HG03097 (cell line): ENCODE data around the gene USP5.
"Not testable (repeated sequence)": the region's sequence is repeated elsewhere in the genome, so short reads cannot be mapped to it uniquely, and the experiment has no call there.

Experiments
- ATAC-seq: cut with Tn5 transposase; IDR thresholded peaks from one replicate; pipeline ENCODE4 v1.9.1; 2021; ENCODE audit not compliant: unreplicated experiment, low FRiP score

The USP5 gene

DNA sequence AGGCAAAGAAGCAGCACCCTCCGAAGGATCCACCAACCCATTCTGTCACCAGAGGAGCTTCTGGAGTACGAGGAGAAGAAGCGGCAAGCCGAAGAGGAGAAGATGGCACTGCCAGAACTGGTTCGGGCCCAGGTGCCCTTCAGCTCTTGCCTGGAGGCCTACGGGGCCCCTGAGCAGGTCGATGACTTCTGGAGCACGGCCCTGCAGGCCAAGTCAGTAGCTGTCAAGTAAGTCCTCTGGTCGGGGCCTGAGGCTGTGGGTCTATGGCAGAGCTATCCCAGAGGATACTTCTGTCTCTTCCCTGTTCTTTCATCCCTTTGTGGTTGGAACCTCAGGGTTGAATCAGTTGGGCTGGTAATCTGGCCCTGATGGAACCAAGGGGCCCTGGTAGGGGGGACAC is 9.4 kb downstream of the USP5 start:
- ATAC-seq, result no peak

DNA sequence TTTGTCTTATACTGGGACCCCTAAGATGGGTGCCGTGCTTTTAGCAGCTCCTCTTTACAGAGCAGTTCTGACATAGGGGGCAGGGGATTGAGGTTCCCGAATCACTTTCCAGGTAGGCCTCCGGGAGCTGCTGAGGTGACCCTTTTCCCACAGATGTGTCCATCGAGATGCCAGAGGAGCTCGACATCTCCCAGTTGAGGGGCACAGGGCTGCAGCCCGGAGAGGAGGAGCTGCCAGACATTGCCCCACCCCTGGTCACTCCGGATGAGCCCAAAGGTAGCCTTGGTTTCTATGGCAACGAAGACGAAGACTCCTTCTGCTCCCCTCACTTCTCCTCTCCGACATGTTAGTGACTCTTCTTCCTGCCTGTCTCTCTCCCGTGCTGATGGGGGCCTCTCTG is 11.1 kb downstream of the USP5 start:
- no peak for ATAC-seq

DNA sequence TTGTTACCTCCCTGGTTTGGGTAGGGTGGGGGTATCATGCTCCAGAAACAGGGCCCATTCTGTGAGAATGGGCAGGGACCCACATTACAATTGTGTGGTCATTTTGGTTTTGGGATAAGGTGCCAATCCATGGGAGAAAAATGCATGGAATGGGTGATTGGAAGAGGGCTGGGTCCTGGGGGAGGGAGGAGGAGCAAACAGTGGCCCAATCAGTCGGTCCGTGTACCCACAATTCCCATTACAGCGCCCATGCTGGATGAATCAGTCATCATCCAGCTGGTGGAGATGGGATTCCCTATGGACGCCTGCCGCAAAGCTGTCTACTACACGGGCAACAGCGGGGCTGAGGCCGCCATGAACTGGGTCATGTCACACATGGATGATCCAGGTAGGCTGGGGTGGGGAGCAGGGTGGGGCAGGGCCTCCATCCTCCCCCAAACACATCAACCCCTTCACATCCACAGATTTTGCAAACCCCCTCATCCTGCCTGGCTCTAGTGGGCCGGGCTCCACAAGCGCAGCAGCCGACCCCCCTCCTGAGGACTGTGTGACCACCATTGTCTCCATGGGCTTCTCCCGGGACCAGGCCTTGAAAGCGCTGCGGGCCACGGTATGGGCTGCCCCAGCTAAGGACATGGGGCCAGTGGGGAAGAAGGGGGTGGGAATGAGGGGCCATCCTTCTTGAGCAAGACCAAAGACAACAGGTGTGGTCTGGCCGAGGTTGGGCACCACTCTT is 11.8 kb downstream of the USP5 start:
- ATAC-seq, result no peak

DNA sequence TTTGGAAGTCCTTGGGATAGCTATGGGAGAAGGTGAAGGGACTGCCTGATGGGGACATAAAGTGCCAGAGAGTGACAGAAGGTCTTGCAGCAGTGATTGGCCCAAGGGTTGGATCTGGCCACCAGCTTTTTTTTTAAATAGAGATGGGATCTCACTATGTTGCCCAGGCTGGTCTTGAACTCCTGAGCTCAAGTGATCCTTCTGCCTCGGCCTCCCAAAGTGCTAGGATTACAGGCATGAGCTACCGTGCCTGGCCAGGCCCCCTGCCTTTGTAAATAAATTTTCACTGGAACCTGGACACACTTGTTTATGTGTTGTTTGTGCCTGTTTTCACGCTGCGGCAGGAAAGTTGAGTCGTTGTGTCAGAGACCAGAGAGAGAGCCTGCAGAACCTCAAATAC is 13.4 kb downstream of the USP5 start:
- ATAC-seq, result not testable (repeated sequence)

DNA sequence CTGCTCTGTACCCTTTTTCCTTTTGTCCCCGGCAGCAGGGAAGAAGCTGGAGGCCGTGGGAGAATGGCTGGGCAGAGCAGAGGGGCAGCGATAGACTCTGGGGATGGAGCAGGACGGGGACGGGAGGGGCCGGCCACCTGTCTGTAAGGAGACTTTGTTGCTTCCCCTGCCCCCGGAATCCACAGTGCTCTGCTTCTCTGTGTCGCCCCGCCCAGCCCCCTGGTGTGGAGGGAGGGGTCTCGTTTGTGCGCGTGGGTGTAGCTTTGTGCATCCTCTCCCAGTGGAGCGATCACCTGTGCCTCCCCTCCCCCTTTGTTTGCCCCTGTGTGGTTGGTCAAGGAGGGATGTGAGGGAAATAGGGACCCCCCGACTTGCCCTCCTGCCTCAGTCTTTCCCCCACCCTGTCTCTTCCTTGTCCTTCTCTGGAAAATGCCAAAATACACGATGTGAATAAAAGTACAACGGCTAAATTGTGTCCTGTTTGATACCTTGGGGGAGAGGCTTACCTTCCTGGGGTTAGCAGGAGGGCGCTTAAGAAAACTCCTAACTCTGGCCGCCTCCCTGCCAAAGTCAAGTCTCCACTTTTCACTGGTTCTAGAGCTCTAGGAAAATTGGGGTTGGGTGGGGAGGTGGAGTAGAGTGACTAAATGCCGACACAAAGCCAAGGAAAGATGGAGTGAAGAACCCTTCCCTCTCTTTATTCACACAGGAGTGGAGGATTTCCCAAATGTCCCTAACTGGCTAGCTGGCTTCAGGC is 14.4 kb downstream of the USP5 start:
- no peak for ATAC-seq

DNA sequence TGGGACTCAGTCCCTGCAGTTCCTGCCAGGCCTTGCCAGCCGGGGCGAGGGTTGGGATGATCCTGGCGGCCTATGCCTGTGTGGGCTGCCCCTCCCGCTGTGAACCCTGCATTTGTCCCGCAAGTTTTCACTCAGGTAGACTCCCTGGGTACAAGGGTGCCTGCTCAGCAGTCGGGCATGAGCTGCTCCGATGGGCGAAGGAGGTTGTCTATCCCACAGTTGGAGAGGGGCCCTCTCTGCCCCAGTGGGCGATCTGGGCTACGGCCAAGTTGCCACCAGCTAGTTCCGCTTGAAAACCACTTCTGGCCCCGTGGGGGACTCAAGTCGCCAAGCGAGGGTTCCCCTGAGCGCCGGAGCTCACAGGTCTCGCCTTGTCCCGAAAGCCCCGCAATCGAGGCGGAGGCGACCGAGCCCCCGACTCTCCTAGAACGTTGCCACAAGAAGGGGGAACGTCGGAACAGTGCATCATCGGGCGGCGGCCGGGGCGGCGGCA is 15.0 kb downstream of the USP5 start:
- peak; percentile 1 for ATAC-seq

DNA sequence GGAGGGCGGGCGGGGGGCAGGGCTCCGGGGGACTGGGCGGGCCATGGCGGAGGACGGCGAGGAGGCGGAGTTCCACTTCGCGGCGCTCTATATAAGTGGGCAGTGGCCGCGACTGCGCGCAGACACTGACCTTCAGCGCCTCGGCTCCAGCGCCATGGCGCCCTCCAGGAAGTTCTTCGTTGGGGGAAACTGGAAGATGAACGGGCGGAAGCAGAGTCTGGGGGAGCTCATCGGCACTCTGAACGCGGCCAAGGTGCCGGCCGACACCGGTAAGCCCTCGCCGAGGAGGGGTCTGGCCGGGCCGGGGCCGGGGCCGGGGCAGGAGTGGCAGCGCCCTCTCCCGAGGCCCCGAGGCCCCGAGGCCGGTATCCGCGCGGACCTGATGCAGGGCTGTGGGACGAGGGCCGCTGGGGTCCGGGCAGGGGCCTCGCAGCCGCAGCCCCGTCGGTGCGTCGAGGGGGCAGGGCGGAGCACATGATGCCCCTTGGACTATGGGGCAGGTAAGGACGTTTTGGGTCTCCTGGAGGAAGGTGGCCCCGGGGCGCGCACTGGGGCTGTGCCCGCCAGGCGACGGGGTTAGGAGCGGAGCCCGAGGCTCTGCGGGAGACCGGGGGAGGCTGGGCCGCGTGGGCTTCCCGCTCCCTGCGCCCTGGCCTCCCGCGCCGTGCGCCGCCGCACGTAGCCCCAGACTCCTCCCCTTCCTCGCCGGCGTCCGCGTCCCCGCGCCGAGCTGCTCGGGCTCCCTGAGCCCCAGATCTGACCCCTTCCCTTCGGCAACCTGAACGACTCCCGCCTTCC is 15.7 kb downstream of the USP5 start, which contains the start of gene TPI1:
TPI1 (plus strand) TSS at position 119 of the 798 bp plus-strand sequence; CDS start at position 155, 36 bp downstream.
- ATAC-seq, result peak; percentile 54

DNA sequence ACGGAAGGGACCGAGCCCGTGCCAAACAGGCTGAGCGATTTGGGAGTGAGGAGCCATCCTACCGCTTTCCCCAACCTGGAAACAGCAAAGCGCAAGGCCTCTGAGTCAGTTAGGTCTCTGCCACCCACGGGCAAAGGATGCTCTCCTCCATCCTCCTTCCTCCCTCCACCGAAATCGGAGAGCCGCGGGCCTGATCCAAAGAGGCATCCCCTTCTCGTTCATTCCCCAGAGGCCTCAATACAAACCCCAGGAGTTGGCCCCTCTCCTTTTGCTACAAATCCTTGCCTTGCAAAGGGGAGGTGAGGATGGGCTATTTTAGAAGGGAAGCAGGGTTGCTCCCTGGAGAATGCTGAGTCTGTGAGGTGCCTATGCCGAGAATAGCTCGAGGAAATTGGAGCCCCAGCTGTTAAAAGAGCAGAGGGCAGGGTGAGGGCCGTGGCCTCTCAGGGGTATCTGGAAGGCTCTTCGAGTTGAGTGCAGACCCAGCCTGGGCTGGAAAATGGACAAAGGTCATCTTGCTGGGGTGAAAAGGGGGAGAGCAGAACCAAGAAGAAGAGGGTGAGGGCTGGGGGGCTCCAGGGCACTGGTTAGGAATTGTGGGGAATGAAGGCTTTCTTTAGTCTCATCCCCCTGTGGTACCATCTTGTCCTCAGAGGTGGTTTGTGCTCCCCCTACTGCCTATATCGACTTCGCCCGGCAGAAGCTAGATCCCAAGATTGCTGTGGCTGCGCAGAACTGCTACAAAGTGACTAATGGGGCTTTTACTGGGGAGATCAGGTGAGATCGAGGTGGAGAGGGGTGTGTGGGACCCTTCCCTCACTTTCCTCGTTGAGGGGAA is 16.5 kb downstream of the USP5 start:
- no peak for ATAC-seq

DNA sequence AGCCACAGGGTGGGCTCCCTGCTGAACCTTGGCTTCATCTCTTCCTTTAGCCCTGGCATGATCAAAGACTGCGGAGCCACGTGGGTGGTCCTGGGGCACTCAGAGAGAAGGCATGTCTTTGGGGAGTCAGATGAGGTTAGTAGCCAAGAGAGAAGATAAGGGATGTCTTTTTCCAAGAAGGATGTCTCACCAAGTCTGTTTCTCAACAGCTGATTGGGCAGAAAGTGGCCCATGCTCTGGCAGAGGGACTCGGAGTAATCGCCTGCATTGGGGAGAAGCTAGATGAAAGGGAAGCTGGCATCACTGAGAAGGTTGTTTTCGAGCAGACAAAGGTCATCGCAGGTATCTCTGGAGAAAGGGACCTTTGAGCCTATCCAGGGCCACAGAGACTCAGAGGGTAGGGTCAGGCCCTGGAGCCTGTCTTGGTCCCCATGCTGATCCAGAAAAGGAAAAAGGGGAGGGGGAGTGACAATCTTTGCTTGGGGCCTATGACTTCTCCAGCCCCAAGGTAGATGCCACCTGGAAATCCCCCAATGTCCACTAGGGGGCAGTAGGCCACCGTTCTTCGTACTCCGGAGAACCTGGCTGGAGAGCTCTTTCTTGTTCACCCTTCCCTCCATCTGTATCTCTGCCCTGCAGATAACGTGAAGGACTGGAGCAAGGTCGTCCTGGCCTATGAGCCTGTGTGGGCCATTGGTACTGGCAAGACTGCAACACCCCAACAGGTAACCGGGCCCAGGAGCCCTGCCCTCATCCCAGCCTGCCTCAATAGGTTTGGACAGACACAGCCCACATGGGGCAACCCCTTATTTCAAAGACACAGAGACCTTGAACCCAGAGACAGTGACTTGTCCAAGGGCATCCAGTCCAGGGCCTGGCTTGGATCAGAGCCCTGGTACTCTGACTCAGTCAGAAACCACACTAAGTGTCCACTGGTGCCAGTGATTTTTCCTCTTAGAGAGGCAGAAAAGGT is 17.4 kb downstream of the USP5 start:
- ATAC-seq, result no peak

DNA sequence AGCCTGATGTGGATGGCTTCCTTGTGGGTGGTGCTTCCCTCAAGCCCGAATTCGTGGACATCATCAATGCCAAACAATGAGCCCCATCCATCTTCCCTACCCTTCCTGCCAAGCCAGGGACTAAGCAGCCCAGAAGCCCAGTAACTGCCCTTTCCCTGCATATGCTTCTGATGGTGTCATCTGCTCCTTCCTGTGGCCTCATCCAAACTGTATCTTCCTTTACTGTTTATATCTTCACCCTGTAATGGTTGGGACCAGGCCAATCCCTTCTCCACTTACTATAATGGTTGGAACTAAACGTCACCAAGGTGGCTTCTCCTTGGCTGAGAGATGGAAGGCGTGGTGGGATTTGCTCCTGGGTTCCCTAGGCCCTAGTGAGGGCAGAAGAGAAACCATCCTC is 18.4 kb downstream of the USP5 start:
- not testable (repeated sequence) for ATAC-seq

DNA sequence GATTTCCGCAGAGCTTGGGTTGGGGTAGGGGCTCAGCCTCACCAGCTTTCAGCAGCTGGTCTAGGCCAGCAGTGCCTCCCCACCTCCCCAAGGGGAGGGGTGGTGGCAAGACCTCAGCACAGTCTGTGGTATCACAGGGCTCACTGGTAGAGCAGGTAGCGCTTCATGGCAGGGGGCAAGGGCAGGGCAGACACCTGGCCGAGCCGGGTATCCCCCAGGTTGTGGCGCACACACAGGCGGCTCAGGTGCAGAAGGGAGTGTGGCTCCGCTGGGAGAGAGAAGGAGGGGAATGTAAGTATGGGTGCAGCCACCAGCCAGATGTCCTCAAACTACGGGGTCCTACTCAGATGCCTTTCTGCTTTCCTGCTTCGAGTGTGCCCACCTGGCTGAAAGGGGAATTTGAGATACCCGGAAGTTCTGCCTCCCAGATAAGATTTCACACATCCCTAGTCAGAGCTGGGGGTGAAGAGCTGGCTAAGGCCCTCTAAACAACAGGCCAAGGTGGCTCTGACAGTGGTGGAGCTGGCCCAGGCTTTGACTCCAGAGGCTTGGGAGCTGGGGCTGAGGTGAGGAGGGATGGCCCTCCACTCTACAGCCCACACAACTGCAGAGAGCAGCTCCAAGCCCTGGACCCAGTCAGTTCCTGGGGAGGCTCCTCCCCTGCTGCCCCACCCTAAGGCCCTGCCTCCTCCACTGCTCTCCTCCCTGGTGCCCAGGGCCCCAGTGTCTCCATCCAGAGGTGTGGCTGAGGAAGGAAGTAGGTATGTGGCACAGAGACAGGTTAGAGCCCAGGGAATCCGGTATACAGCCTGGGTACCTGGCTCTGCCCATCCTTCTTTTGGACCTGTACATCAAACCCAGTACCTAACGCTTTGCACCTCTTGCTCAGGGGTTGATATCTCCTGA is 19.4 kb downstream of the USP5 start:
- no peak for ATAC-seq

DNA sequence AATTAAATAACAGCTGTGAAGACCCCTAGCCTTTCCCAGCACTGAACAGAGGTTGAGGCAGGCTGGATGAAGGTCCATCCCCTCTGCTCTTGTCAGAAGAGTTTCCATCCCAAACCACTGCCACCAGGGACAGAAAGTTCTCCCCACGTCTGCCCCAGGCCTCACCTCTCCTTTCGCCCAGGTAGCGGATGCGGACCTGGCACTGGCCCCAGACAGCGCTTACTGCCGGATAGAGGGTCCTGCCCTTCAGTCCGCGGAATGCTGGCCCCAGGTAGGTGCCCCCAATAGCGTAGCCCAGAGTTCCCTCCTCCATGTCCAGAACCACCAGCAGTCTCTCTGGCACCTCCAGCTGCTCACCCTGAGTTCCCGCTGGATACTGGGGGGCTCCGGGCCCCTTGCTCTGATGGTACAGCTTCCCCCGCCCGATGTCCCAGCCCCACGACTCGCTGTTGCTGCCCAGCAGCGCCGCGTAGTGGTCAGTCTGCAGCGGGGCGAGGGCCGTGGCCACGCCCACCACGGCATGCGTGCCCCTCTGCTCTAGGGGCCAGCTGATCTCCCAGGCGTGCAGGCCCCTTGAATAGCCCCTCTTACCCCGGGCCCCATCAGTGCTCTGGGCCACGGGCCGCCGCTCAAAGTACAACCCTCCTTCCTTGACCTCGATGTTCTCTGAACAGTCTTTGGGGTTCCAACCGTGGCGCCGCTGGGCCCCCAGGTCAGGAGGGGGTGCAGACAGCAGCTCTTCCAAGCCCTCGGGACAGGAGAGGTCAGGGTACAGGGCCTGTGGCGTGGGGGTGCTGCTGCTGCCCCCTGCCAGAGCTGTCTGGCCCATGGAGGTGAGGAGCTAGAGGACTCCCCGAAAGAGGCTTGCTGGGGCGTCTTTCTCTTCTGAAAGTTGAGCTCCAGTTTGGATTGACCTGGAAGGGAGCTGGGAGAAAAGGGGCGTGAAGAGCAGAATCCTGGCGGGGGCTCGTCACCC is 20.4 kb downstream of the USP5 start:
- ATAC-seq, result peak; percentile 25

DNA sequence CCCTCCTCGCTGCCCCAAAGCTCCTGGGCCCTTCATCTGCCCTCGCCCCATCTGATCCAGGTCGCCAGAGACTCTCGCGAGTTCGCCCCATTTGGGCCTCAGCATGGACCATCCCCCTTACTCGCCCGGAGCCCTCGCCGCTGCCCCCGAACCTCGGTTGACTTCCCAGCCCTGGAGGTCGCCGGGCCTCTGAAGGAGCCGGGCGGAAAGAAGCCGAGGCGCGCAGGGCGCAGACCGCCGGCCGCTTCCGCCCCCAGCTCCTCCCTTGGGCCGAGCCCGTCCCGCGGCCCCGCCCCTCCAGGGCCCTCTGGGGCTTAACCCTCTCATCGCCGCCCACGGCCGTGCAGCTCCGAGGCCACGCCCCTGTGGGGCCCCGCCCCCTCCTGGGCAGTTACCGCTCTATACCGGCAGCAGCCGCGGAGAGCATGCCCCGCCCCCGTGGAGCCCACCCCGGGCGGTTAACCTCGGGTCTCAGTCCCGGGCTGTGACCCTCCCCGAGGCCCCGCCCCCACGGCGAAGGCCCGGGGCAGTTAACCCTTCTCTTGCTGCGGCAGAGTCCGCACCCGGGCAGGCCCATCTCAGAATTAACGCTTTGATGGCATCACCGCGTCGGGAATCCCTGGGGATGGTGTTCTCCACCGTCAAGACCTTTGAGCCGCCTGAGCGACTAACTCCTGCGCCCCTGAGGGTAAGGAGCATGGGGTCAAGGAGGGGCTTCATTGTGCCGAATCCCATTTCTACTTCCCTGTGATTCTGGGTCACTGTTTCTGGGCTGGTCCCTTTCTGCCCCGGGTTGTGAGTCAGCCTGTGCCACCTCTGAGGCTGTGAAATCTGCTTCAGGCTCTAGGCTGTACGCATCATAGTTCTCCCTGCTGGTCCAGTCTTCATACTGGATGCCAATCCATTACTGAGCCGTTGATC is 21.4 kb downstream of the USP5 start, which contains the start of gene SPSB2:
SPSB2 (minus strand) TSS at position 210 of the 921 bp plus-strand sequence. CDS start 402 bp downstream, outside the sequence.
- peak; percentile 70 for ATAC-seq

DNA sequence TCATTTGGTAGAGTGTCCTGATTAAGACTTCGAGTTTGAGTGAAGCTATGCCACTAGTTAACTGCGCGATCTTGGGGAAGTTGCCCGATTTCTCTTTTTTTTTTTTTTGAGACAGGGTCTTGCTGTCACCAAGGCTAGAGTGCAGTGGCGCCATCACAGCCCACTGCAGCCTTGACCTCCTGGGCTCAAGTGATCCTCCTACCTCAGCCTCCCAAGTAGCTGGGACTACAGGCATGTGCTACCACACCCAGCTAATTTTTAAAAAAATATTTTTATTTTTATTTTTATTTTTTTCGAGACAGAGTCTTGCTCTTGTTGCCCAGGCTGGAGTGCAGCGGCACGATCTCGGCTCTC is 22.0 kb downstream of the USP5 start:
- not testable (repeated sequence) for ATAC-seq

DNA sequence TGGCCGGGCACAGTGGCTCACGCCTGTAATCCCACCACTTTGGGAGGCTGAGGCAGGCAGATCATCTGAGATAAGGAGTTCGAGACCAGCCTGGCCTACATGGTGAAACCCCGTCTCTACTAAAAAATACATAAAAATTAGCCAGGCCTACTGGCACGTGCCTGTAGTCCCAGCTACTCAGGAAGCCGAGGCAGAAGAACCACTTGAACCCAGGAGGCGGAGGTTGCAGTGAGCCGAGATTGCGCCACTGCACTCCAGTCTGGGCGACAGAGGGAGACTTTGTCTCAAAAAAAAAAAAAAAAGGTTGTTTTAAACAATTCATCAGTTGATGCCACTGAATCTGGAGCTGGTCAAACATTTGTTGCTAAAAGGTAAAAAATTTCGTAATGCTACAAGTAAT is 27.9 kb downstream of the USP5 start:
- not testable (repeated sequence) for ATAC-seq

DNA sequence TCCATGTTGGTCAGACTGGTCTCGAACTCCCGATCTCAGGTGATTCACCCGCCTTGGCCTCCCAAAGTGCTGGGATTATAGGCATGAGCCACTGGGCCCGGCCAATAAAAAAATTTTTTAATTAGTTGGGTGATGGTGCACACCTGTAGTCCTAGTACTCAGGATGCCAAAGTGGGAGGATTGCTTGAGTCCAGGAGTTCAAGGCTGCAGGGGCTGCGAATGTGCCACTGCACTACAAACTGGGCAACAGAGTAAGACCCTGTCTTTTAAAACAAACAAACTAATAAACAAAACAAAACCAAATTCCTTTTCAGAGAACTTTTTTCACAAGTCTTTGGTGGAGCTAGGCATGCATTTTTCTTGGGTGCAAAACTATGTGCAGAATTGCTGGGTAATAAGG is 31.3 kb downstream of the USP5 start:
- ATAC-seq, result no peak
